ENCODE results near the gene RBBP6. TPM values are rescaled to one million over a fixed set of nuclear protein-coding genes. Genes with fewer than 3 reads are reported as not detected.

RBBP6 gene
- total and polyA plus RNA-seq, 4 donors: 25.1 to 93.3 (median 37.0) TPM

DNA sequence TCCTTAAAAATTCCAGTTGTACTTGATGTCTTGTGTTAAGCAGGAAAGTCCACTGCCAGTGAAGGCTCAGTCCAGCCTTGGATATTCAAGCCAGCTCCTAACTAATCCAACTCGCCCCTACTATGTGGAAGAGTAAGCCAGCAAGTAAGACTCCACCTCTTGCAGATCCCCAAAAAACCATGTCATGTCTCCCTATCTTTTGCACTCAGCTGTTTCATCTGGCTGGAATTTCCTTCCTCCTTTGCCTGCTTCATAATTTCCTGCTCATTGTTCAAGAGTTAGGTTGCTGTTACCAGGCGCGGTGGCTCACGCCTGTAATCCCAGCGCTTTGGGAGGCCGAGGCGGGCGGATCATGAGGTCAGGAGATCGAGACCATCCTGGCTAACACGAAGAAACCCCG, 37.8 kb downstream of the RBBP6 start:
- Histone ChIP-seq H3K9me3 (ENCODE audit: control insufficient read depth in 4 of 4, insufficient read depth in 3 of 4, low read length in 3 of 4) (no peaks in the 10 kb centered on the region), H3K27me3 (ENCODE audit: control insufficient read depth in 3 of 3, insufficient read depth in 3 of 3, low read length in 2 of 3) (no peaks in the 10 kb centered on the region), H3K9ac (ENCODE audit: insufficient read depth in 1 of 2, low read length in 2 of 2) (no peak overlapping the region), H3K4me3 (no peak overlapping the region), H3K27ac (ENCODE audit: low read depth in 1 of 2, low read length in 1 of 2) (no peak overlapping the region), H3K4me1 (ENCODE audit: control insufficient read depth in 5 of 5, insufficient read depth in 5 of 5, low read length in 5 of 5) (no peaks in the 10 kb centered on the region), H3K36me3 (ENCODE audit: control insufficient read depth in 4 of 4, insufficient read depth in 4 of 4, low read length in 4 of 4) (no peaks in the 10 kb centered on the region)
- no peak for ATAC-seq (ENCODE audit: insufficient read depth, low FRiP score)
- WGBS, 2 donors: 68 to 81% methylated on average over 11 of the region's 11 CpGs
- TF ChIP-seq, protein P1, sequence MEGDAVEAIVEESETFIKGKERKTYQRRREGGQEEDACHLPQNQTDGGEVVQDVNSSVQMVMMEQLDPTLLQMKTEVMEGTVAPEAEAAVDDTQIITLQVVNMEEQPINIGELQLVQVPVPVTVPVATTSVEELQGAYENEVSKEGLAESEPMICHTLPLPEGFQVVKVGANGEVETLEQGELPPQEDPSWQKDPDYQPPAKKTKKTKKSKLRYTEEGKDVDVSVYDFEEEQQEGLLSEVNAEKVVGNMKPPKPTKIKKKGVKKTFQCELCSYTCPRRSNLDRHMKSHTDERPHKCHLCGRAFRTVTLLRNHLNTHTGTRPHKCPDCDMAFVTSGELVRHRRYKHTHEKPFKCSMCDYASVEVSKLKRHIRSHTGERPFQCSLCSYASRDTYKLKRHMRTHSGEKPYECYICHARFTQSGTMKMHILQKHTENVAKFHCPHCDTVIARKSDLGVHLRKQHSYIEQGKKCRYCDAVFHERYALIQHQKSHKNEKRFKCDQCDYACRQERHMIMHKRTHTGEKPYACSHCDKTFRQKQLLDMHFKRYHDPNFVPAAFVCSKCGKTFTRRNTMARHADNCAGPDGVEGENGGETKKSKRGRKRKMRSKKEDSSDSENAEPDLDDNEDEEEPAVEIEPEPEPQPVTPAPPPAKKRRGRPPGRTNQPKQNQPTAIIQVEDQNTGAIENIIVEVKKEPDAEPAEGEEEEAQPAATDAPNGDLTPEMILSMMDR (IDR thresholded peaks at IDR 0.05; ENCODE audit: control extremely low read depth, extremely low read depth): no peak
- no peak for DNase-seq

DNA sequence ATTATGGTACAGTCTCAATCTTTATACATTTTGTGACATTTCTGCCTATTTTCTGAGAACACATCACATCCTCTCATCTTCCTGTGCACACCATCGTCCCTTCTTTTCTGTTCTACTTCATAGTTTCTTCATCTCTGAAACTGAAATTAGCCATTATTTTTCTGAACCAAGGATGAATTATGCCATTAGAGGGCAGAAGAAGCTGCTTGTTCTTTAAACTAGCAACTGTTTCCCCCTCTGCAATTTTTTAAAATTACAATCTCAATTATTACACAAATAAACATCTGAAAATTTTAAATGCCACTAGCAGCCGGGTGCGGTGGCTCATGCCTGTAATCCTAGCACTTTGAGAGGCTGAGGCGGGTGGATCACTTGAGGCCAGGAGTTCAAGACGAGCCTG, 41.3 kb downstream of the RBBP6 start:
- no peak for ATAC-seq (ENCODE audit: insufficient read depth, low FRiP score)
- Histone ChIP-seq H3K9me3 (ENCODE audit: control insufficient read depth in 4 of 4, insufficient read depth in 3 of 4, low read length in 3 of 4) (no peaks in the 10 kb centered on the region), H3K4me3 (no peak overlapping the region), H3K4me1 (ENCODE audit: control insufficient read depth in 5 of 5, insufficient read depth in 5 of 5, low read length in 5 of 5) (no peaks in the 10 kb centered on the region), H3K36me3 (ENCODE audit: control insufficient read depth in 4 of 4, insufficient read depth in 4 of 4, low read length in 4 of 4) (no peaks in the 10 kb centered on the region), H3K27me3 (ENCODE audit: control insufficient read depth in 3 of 3, insufficient read depth in 3 of 3, low read length in 2 of 3) (no peaks in the 10 kb centered on the region), H3K27ac (ENCODE audit: low read depth in 1 of 2, low read length in 1 of 2) (no peak overlapping the region), H3K9ac (ENCODE audit: insufficient read depth in 1 of 2, low read length in 2 of 2) (no peak overlapping the region)
- DNase-seq: peak in 2 of 3 donors; percentile 16 to 30
- TF ChIP-seq, protein P1 (IDR thresholded peaks at IDR 0.05; ENCODE audit: control extremely low read depth, extremely low read depth): no peak
- WGBS, 2 donors: 67 to 74% methylated on average over 5 of the region's 5 CpGs

GRCh38 chr16:24583494-24583893, 44.1 kb downstream of the RBBP6 start:
- no peak overlapping the region for H3K4me3 ChIP-seq
- H3K36me3 ChIP-seq (ENCODE audit: control insufficient read depth in 4 of 4, insufficient read depth in 4 of 4, low read length in 4 of 4): no peaks in the 10 kb centered on the region
- WGBS, 2 donors: 75 to 83% methylated on average over 5 of the region's 5 CpGs
- no peak overlapping the region for H3K27ac ChIP-seq (ENCODE audit: low read depth in 1 of 2, low read length in 1 of 2)
- DNase-seq (no peak), ATAC-seq (ENCODE audit: insufficient read depth, low FRiP score) (no peak)
- H3K27me3 ChIP-seq (ENCODE audit: control insufficient read depth in 3 of 3, insufficient read depth in 3 of 3, low read length in 2 of 3): no peaks in the 10 kb centered on the region
- no peaks in the 10 kb centered on the region for H3K4me1 ChIP-seq (ENCODE audit: control insufficient read depth in 5 of 5, insufficient read depth in 5 of 5, low read length in 5 of 5)
- H3K9me3 ChIP-seq (ENCODE audit: control insufficient read depth in 4 of 4, insufficient read depth in 3 of 4, low read length in 3 of 4): no peaks in the 10 kb centered on the region
- no peak overlapping the region for H3K9ac ChIP-seq (ENCODE audit: insufficient read depth in 1 of 2, low read length in 2 of 2)
- TF ChIP-seq, protein P1 (IDR thresholded peaks at IDR 0.05; ENCODE audit: control extremely low read depth, extremely low read depth): no peak

- Histone ChIP-seq H3K27me3 (ENCODE audit: control insufficient read depth in 3 of 3, insufficient read depth in 3 of 3, low read length in 2 of 3) (no peaks in the 10 kb centered on the region), H3K9ac (ENCODE audit: insufficient read depth in 1 of 2, low read length in 2 of 2) (no peak overlapping the region), H3K4me3 (no peak overlapping the region), H3K36me3 (ENCODE audit: control insufficient read depth in 4 of 4, insufficient read depth in 4 of 4, low read length in 4 of 4) (no peaks in the 10 kb centered on the region), H3K4me1 (ENCODE audit: control insufficient read depth in 5 of 5, insufficient read depth in 5 of 5, low read length in 5 of 5) (no peaks in the 10 kb centered on the region), H3K9me3 (ENCODE audit: control insufficient read depth in 4 of 4, insufficient read depth in 3 of 4, low read length in 3 of 4) (no peaks in the 10 kb centered on the region), H3K27ac (ENCODE audit: low read depth in 1 of 2, low read length in 1 of 2) (no peak overlapping the region)
- ATAC-seq (ENCODE audit: insufficient read depth, low FRiP score) (no peak), DNase-seq (no peak)
- TF ChIP-seq, protein P1 (IDR thresholded peaks at IDR 0.05; ENCODE audit: control extremely low read depth, extremely low read depth): no peak
- WGBS, 2 donors: 67 to 72% methylated on average over 1 of the region's 1 CpG
Observed at GRCh38 chr16:24589997-24590396, 50.6 kb downstream of the RBBP6 start.

All from lung (tissue), 12 donors.